Left lung (tissue), 10 donors: ENCODE results near the gene PHLDA2. TPM values are rescaled to one million over a fixed set of nuclear protein-coding genes. Genes with fewer than 3 reads are reported as not detected.

ENCODE experiments used
- ATAC-seq: fragments of 200-7000 bp; cut with Tn5 transposase; one replicate; pipeline ENCODE4 v1.9.1; 2020; ENCODE audit warnings: moderate library complexity
- DNase-seq, 4 donors: peaks; one replicate each; pipeline ENCODE4 v3.0.0-alpha.2; 2013 to 2020
- H3K27ac ChIP-seq, 2 donors: fragments of 200-600 bp; sonication (generic) in 1 of 2; one replicate each; pipeline versions ENCODE4 v1.5.0 to v1.8.0; 2020 to 2021
- H3K27me3 ChIP-seq, 2 donors: fragments of 200-600 bp; sonication (generic) in 1 of 2; one replicate each; pipeline versions ENCODE4 v1.5.0 to v1.8.0; 2020 to 2021
- H3K36me3 ChIP-seq, 2 donors: fragments of 200-600 bp; sonication (generic) in 1 of 2; one replicate each; pipeline versions ENCODE4 v1.5.0 to v1.8.0; 2020 to 2021
- H3K4me1 ChIP-seq, 2 donors: fragments of 200-600 bp; one replicate each; pipeline ENCODE4 v1.8.0; 2021
- H3K4me3 ChIP-seq, 2 donors: fragments of 200-600 bp; sonication (generic) in 1 of 2; one replicate each; pipeline versions ENCODE4 v1.5.0 to v1.8.0; 2020 to 2021; ENCODE audit warnings: mild to moderate bottlenecking in 1 of 2
- H3K9me3 ChIP-seq, 2 donors: fragments of 200-600 bp; sonication (generic) in 1 of 2; one replicate each; pipeline versions ENCODE4 v1.5.0 to v1.8.0; 2020 to 2021
- intact Hi-C, 2 donors: fragments of 100-400 bp; cut with DNase I; formaldehyde crosslinking; loops; one replicate each; pipeline versions ENCODE4 v1.11.2 to v1.14.2; 2022
- polyA plus RNA-seq, 6 donors: library from polyadenylated mRNA; unstranded; fragments of 120-200 nt; gene quantifications; one replicate each; pipeline ENCODE4 v1.2.1, GENCODE V29; 2013; ENCODE audit not compliant: insufficient read length in 6 of 6
- total RNA-seq, 2 donors: library from RNA; stranded (reverse); fragmentation: NEBNext Ultra II Directional; extraction: Animal tissue kit (Norgen Biotek cat#: 25700); gene quantifications; one replicate each; pipeline ENCODE4 v1.2.1, GENCODE V29; 2021
- TF ChIP-seq, protein P1 (sequence below), 2 donors: fragments of 200-600 bp; sonication (generic) in 1 of 2; IDR thresholded peaks; one replicate each; pipeline versions ENCODE4 v1.5.0 to v1.8.0; 2021; ENCODE audit warnings: antibody characterized with exemption in 2 of 2
- donor health status: DM: no; HTN: yes; CAD: no.
- donor health status: DM: no; HTN: no; CAD: no.

PHLDA2 gene
- total and polyA plus RNA-seq, 8 donors: 0.23 to 50.0 (median 0.98) TPM; not detected in 1

DNA sequence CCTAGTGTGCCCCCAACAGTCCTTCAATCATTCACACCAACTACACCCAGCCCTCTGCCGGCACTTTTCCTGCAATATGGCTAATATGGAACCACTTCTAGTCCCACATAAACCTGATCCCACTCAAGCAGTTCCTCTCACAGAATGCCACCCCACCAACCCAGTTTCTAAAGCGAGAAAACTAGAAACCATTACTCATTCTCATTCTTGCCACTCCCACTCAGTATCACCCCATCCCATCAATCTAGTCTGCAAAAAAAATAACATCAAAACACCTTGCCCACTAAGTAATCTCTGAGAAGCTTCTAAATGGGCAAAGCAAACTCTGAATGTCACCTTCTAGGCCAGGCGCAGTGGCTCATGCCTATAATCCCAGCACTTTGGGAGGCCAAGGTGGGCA lies 45.1 kb upstream of the PHLDA2 start:
- H3K9me3 ChIP-seq: no peaks in the 10 kb centered on the region
- ATAC-seq (no peak), DNase-seq (no peak)
- intact Hi-C loops: no loop called here
- H3K27ac ChIP-seq: no peak overlapping the region
- H3K27me3 ChIP-seq: no peaks in the 10 kb centered on the region
- TF ChIP-seq, protein P1, sequence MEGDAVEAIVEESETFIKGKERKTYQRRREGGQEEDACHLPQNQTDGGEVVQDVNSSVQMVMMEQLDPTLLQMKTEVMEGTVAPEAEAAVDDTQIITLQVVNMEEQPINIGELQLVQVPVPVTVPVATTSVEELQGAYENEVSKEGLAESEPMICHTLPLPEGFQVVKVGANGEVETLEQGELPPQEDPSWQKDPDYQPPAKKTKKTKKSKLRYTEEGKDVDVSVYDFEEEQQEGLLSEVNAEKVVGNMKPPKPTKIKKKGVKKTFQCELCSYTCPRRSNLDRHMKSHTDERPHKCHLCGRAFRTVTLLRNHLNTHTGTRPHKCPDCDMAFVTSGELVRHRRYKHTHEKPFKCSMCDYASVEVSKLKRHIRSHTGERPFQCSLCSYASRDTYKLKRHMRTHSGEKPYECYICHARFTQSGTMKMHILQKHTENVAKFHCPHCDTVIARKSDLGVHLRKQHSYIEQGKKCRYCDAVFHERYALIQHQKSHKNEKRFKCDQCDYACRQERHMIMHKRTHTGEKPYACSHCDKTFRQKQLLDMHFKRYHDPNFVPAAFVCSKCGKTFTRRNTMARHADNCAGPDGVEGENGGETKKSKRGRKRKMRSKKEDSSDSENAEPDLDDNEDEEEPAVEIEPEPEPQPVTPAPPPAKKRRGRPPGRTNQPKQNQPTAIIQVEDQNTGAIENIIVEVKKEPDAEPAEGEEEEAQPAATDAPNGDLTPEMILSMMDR (IDR thresholded peaks at IDR 0.05): no peak
- H3K36me3 ChIP-seq: peaks cover 0 to 100% of the 10 kb centered on the region in 2 donors
- no peak overlapping the region for H3K4me3 ChIP-seq
- H3K4me1 ChIP-seq: no peaks in the 10 kb centered on the region

DNA sequence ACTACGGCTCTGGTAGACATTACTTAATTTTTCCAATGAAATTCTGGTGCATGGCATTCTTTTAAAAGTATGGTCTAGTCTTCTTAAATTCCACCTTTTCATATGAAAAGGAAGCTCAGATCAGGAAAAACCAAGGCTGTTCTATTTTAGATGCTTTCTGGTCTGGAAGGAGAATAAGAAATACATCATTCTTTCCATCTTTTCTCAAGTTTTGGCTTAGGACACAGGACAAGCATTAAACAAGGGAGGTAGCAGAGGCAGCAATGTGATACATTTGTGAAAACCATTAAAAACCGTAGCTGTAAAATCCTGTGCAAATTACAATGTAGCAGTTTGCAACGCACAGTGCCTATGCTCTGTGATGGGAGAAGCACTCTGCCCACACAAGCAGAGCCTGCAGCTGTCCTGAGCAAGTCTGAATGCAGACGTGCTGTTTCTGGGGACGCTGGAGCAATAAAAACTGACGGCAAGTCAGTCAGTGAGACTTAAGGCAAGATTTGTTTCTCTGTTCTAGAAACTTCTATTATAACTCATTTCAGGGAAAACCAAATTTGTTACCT lies 39.2 kb upstream of the PHLDA2 start:
- H3K27me3 ChIP-seq: no peaks in the 10 kb centered on the region
- H3K4me1 ChIP-seq: no peaks in the 10 kb centered on the region
- DNase-seq (no peak), ATAC-seq (no peak)
- no peak overlapping the region for H3K4me3 ChIP-seq
- H3K9me3 ChIP-seq: no peaks in the 10 kb centered on the region
- H3K27ac ChIP-seq: no peak overlapping the region
- peaks cover 0 to 100% of the 10 kb centered on the region in 2 donors for H3K36me3 ChIP-seq
- intact Hi-C loops: no loop called here
- TF ChIP-seq, protein P1 (IDR thresholded peaks at IDR 0.05): no peak

DNA sequence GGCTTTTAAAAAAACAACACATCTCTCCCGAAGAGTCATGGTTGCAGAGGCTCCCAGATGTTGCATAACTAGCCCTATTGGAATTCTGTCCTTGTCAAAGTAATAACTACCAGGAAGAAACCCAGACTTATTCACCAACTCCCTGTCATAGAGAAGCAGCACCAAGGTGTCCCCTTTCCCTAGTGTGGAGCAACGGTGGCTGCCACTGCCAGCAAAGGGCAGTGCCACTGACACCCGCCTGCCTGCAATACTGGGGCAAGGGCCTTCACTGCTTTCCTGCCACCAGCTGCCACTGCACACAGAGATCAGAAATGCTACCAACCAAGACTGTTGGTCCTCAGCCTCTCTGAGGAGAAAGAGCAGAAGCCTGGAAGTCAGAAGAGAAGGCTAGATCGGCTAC lies 35.6 kb upstream of the PHLDA2 start:
- H3K4me3 ChIP-seq: no peak overlapping the region
- intact Hi-C loops: no loop called here
- H3K36me3 ChIP-seq: peaks cover 0 to 100% of the 10 kb centered on the region in 2 donors
- H3K4me1 ChIP-seq: no peaks in the 10 kb centered on the region
- no peaks in the 10 kb centered on the region for H3K27me3 ChIP-seq
- TF ChIP-seq, protein P1 (IDR thresholded peaks at IDR 0.05): no peak
- H3K27ac ChIP-seq: no peak overlapping the region
- ATAC-seq (no peak), DNase-seq (no peak)
- H3K9me3 ChIP-seq: no peaks in the 10 kb centered on the region

DNA sequence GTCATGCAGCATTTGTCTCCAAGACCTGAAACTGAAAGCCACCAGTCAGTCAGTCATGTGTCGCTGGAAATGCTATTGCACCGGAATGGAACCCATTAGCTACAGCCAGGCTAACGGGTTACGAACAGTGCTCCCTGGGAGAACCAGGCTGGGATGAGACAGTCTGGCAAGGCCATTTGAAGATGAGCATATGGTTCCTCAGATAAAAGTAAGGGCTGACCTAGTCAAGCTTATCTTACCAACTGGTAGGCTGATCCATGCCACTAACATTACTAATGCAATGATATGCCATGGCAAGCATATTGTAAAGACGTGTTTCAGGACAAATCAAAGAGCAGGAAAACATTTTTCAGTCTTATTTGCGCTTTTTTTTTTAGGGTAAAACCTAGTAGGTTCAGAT lies 34.5 kb upstream of the PHLDA2 start:
- DNase-seq (no peak), ATAC-seq (no peak)
- peaks cover 0 to 4% of the 10 kb centered on the region in 2 donors for H3K4me1 ChIP-seq
- TF ChIP-seq, protein P1 (IDR thresholded peaks at IDR 0.05): no peak
- H3K36me3 ChIP-seq: peaks cover 0 to 100% of the 10 kb centered on the region in 2 donors
- H3K9me3 ChIP-seq: no peaks in the 10 kb centered on the region
- intact Hi-C loops: no loop called here
- H3K27me3 ChIP-seq: no peaks in the 10 kb centered on the region
- H3K4me3 ChIP-seq: no peak overlapping the region
- H3K27ac ChIP-seq: no peak overlapping the region

DNA sequence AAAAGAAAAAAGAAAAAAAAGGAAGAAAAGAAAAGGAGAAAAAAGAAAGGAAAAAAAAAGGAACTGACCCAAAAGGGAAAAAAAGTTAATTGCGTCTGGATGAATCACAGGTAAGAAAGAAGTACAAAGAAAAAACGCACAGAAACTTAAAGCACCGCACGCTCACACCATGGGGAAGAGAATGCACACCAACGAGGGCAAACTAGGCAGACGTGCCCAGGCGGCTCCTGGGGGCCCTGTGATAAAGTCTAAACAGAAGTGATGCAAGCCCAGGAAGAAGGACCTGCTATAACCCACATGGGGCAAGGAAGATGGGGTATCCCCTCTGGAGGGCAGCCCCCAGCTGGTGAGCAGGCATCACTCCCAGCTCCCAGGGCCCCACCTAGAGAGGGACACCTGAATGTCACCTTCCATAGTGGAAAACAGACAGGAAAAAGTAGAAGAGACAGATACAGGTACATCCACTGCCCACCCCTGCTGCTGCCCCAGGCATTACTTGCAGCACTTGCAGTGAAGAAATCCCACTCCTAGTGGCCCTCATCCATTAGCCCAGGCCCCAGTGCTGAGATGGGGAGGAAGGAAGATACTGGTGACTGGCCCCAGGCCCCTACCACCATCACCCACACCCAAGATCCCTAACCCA lies 34.0 kb upstream of the PHLDA2 start:
- DNase-seq (no peak), ATAC-seq (no peak)
- Histone ChIP-seq H3K4me1 (peaks cover 0 to 9% of the 10 kb centered on the region in 2 donors), H3K36me3 (peaks cover 0 to 100% of the 10 kb centered on the region in 2 donors), H3K9me3 (no peaks in the 10 kb centered on the region), H3K27ac (no peak overlapping the region), H3K4me3 (no peak overlapping the region), H3K27me3 (no peaks in the 10 kb centered on the region)
- intact Hi-C loops: no loop called here
- TF ChIP-seq, protein P1 (IDR thresholded peaks at IDR 0.05): no peak
